Measurements from ENCODE around the gene FAM110A.

- TF ChIP-seq, protein P1, sequence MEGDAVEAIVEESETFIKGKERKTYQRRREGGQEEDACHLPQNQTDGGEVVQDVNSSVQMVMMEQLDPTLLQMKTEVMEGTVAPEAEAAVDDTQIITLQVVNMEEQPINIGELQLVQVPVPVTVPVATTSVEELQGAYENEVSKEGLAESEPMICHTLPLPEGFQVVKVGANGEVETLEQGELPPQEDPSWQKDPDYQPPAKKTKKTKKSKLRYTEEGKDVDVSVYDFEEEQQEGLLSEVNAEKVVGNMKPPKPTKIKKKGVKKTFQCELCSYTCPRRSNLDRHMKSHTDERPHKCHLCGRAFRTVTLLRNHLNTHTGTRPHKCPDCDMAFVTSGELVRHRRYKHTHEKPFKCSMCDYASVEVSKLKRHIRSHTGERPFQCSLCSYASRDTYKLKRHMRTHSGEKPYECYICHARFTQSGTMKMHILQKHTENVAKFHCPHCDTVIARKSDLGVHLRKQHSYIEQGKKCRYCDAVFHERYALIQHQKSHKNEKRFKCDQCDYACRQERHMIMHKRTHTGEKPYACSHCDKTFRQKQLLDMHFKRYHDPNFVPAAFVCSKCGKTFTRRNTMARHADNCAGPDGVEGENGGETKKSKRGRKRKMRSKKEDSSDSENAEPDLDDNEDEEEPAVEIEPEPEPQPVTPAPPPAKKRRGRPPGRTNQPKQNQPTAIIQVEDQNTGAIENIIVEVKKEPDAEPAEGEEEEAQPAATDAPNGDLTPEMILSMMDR (IDR thresholded peaks at IDR 0.05; ENCODE audit: extremely low read depth in 1 of 2, insufficient read depth in 1 of 2, low read depth in 1 of 2, low read length in 2 of 2), result no peak
- TF ChIP-seq POLR2AphosphoS5 (IDR thresholded peaks at IDR 0.05; ENCODE audit: insufficient read depth, low read depth, low read length), result no peak
- no peak for TF ChIP-seq MAX (IDR thresholded peaks at IDR 0.05; ENCODE audit: insufficient read depth, insufficient read length)
- no peak for TF ChIP-seq FOS (IDR thresholded peaks at IDR 0.05; ENCODE audit: borderline replicate concordance, insufficient read depth, low read length)
- TF ChIP-seq POLR2A (IDR thresholded peaks at IDR 0.05; ENCODE audit: low read depth, low read length), result no peak
- no peak for TF ChIP-seq EZH2 (IDR thresholded peaks at IDR 0.05; ENCODE audit: borderline replicate concordance, low read depth, low read length, severe bottlenecking)
- TF ChIP-seq MYC (IDR thresholded peaks at IDR 0.05; ENCODE audit: low read depth, low read length), result no peak
- TF ChIP-seq GATA2 (IDR thresholded peaks at IDR 0.05; ENCODE audit: insufficient read depth, insufficient read length, low read depth, low read length), result no peak
These were observed 21.1 kb downstream of the FAM110A start for GRCh38 chr20:854601-855000.
